HUDEP-2 (cell line): ENCODE data around the gene ZNF605.
"Not testable (repeated sequence)": the region's sequence is repeated elsewhere in the genome, so short reads cannot be mapped to it uniquely, and the experiment has no call there.

Experiments
- DNase-seq, 76 experiments: peaks; one replicate each; lab custom pipeline; 2025; ENCODE audit not compliant: unreplicated experiment in 76 of 76; lab: John Stamatoyannopoulos, UW

The ZNF605 gene

GRCh38 chr12:132949936-132950837, 5.9 kb downstream of the ZNF605 start:
- no peak for DNase-seq

GRCh38 chr12:132948146-132949066, 7.7 kb downstream of the ZNF605 start:
- no peak for DNase-seq

DNA sequence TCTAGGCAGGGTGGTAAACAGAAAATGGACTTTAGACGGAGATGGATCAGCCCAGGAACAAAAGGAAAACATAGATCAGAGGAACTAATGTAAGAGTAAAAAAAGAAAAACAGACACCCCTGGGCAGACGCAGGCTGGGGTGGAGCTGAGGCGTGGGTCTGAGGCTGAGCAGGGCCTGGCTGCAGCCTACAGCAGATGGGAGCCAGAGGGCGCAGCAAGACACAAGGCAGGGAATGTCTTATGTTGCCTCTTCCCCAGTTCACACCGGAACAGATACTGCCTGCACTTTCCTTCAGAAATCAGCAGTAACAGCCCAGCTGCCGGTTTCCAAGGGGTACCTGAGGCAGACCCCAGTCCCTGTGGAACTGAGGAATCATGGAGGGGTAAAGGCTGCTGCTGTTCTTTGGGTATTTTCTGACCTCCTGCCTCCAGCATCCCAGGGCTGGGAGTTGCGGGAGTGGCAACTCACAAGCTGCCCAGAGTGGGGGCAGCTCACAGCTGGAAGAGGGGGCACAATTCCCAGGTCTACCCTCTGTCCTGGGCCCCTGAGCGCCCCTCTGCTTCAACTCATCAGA, 9.8 kb downstream of the ZNF605 start:
- no peak for DNase-seq

- DNase-seq, result no peak
These were observed 10.3 kb downstream of the ZNF605 start for GRCh38 chr12:132945806-132946205.

- no peak for DNase-seq
These were observed 13.5 kb downstream of the ZNF605 start for GRCh38 chr12:132942611-132943010.

GRCh38 chr12:132941336-132941954, 14.7 kb downstream of the ZNF605 start:
- no peak for DNase-seq

GRCh38 chr12:132940071-132940719, 15.9 kb downstream of the ZNF605 start:
- DNase-seq, result no peak

- not testable (repeated sequence) for DNase-seq
These were observed 17.3 kb downstream of the ZNF605 start for GRCh38 chr12:132938807-132939206.

DNA sequence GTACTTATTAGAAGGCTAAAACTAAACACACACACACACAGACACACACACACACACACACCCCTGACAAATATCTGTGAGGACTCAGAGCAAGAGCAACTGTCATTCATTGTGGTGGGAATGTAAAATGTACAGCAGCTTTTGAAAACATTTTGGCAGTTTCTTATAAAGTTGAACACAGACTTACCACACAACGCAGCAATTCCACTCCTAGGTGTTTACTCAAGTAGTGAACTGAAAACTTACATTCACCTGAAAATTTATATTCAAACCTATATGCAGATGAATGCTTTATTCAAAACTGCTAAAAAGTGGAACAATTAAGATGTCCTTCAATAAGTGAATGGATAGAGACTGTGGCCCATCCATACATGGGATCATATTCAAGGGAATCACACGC, 18.6 kb downstream of the ZNF605 start:
- no peak for DNase-seq

- not testable (repeated sequence) for DNase-seq
These were observed 19.2 kb downstream of the ZNF605 start for GRCh38 chr12:132936921-132937320.

DNA sequence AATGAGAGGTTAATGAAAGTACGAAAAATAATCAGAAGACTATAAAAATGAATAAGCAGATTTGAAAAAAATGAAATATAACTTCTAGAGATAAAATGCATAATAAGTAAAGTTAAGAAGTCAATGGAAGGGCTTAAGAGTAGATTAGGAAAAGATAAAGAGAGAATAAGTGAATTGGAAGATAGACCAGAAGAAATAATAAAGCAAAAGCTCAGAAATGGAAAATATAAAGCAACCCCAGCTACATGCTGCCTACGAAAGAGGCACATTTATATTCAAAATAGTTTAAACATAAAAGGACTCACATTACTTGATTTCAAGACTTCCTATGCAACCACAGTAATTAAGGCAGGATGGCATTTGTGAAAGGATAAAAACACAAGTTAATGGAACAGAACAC, 19.9 kb downstream of the ZNF605 start:
- no peak for DNase-seq

DNA sequence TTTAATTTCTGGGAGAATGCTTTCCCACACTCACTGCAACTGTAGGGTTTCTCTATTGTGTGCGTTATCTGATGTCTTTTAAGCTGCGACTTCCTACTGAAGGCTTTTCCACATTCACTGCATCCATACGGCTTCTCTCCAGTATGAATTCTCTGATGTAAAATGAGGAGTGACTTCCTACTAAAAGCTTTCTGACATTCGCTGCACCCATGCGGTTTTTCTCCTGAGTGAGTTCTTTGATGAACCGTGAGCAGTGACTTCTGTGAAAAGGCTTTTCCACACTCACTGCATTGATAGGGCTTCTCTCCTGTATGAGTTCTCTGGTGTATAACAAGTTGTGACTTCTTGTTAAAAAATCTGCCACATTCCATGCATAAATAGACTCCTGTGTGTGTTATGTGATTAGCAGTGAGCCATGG, 29.7 kb downstream of the ZNF605 start:
- DNase-seq, result no peak

- DNase-seq, result no peak
These were observed 30.3 kb downstream of the ZNF605 start for GRCh38 chr12:132925597-132926414.

DNA sequence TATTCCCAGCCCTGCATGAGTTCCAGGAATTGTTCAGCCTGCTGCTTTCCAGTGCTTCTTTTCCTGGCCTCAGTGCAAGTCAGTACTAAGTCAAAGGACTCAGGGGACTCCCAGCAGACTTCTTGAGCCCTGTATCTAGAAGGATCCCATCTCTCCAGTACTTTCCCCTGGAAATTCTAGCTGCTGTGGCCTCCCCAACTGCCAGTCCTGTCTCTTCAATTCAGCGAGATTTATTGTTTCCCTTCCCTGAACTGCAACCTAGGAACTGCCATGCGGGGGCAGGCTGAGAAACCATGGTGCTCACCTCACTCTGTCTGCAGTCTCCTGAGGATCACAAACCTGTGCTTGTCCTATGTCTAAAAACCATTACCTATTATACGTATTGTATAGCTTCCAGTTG, 31.8 kb downstream of the ZNF605 start:
- no peak for DNase-seq

DNA sequence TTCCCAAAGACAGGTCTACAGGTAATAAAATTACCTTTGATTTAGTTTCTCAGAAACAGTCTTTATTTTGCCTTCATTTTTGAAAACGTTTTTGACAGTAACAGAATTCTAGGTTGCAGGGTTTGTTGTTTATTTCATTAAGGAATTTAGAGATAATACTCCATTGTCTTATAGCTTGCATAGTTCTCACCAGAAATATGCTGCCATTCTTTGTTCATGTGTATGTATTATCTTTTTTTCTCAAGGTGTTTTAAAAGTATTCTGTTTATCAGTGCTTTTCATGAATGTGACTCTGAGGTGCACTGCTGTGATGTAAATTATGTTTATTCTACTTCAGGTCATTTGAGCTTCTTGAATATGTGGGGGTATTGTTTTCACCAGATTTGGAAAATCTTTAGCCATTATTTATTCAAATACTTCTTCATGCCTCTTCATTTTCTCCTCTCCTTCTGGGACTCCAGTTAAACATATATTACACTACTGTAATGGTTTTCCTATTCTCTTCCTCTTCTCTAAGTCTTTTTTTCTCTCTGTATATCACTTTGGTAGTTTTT, 32.7 kb downstream of the ZNF605 start:
- DNase-seq, result no peak

GRCh38 chr12:132922676-132923075, 33.4 kb downstream of the ZNF605 start:
- DNase-seq, result no peak

- no peak for DNase-seq
These were observed 34.4 kb downstream of the ZNF605 start for GRCh38 chr12:132921685-132922084.

GRCh38 chr12:132918680-132919079, 37.4 kb downstream of the ZNF605 start:
- DNase-seq, result no peak

GRCh38 chr12:132909030-132909368, 47.1 kb downstream of the ZNF605 start:
- DNase-seq, result no peak
